HG03066 (cell line): ENCODE results near the gene KIRREL1.

Source experiments
- ATAC-seq: cut with Tn5 transposase; IDR thresholded peaks from one replicate; pipeline ENCODE4 v1.9.1; 2021; ENCODE audit warnings: low read depth; ENCODE audit not compliant: unreplicated experiment

The KIRREL1 gene

GRCh38 chr1:158026651-158027050 is 33.2 kb downstream of the KIRREL1 start:
- no peak for ATAC-seq

GRCh38 chr1:158027508-158027907 is 34.1 kb downstream of the KIRREL1 start:
- ATAC-seq: no peak

DNA sequence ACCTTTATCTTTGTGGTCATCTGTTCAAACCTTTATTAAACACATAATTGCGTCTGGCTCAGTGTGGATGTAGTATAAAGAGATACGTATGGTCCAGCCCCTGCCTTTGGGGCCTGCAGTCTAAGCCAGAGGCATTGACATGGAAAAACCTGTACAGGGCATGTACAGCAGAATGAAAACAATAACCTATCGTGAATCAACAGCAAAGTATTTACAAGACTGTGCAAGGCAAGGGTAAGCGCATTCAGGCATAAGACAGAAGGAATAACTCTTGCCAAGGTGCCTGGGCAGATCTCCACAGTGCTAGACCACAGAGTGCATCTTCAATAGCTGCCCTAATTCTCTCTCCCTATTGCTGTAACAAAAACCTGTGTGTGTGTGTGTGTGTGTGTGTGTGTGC is 35.5 kb downstream of the KIRREL1 start:
- no peak for ATAC-seq

DNA sequence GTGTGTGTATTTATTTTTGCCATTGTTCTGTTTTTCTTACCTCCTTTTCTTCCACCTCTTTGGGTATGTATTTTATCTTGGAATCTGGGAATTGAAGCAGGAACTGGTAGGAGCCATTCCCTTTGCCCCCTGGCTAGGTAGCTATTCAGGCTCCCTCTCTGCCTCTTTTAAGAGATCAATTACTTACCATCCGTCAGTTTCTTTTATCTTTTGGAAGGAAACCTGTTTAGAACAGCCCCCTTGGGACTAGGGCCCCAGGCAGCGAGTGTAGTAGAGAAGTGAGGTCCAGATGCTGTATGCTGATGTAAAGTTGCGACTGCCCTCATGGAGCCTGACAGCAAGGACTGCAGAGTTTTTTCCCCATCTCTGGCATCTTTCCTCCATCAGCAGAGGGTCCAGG is 41.6 kb downstream of the KIRREL1 start:
- no peak for ATAC-seq

DNA sequence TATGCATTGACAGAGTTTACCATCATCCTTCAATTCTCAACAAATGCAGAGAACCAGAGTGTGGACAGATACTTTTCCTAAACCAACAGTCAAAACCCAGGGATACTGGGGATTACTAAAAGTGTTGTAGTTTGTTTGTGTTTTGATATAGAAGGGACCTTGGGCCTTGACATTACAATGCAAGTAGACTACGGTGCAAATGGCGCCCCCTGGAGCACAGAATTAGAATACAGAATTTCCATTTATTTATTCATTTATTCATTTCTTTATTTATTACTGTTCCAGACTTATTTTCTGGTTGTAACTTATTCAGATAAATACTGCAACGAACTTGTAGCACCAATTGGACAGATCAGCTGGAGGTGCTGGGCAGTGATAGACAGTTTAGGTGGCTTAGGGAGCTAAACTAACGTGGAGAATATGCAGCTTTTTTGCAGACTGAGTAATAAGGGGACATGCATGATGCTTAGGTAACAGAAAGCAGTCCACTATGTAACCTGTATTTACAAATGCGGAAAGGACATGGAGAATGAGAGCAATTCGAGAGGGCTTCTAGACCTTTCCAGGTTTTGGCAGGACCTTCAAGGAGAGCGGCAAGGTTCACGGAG is 42.6 kb downstream of the KIRREL1 start:
- ATAC-seq: no peak

DNA sequence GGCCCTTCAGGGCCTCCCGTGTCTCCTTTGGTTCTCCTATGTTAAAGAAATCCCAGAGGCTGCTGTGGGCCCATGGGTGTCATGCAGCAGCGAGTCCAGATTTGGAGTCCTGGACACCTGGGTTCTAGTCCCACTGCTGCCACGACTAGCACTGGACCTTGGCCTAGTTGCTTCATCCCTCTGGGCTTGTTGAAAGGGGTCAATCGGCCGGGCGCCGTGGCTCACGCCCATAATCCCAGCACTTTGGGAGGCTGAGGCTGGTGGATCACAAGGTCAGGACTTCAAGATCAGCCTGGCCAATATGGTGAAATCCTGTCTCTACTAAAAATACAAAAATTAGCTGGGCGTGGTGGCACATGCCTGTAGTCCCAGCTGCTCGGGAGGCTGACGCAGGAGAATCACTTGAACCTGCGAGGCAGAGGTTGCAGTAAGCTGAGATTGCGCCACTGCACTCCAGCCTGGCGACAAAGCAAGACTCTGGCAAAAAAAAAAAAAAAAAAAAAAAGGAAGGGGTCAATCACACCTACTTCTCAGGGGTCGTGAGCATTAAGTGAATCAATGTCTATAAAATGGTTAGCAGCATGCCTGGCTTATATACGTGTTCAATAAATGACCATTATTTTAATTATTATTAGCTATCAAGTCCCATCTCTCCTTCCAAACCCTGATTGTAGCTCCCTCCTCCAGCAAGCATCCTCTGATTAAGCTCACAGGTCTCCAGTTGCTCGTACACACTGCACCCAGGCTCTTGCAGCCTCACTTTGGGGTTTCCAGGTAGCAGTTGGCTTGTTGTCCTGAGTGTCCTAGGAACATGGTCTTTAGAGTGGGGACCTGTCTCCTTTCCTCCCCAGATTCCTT is 43.8 kb downstream of the KIRREL1 start:
- no peak for ATAC-seq

GRCh38 chr1:158037866-158038359 is 44.5 kb downstream of the KIRREL1 start:
- no peak for ATAC-seq

DNA sequence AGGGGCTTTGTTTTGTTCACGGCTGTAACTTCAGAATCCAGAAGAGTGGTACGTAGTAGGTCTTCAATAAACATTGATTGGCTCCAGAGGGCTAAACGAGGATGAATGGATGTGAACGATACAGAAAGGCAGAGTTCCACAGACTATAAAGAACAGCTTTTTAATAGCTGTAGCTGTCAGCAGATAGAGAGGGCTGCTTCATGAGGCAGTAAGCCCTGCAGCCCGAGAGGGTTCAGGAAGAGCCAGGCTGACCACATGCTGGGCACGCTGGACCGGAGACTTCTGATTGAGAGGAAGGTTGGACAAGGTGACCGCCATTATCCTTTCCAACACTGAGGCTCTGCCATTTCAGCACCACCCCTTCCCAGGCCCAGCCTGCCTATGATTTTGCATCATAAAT is 45.3 kb downstream of the KIRREL1 start:
- no peak for ATAC-seq

DNA sequence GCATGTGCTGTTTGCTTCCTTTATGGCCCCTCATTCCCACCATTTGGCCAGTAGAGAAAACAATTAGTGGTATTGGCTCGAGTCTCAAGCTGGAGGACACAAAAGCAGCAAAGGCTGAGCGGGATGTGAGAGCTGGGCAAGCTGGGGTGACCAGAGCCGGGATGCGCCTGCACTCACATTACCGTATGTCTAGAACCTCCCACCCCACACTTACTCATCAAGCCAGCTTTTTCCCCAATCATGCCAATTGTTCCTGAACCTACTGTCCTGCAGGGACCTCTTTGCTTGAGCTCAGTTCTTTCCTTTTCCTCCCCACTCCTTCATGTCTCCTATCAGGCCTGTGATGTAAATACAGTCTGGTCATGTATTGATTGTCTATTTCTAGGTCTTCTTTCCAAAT is 45.9 kb downstream of the KIRREL1 start:
- ATAC-seq: no peak

- no peak for ATAC-seq
These were observed 46.9 kb downstream of the KIRREL1 start for GRCh38 chr1:158040323-158040722.

DNA sequence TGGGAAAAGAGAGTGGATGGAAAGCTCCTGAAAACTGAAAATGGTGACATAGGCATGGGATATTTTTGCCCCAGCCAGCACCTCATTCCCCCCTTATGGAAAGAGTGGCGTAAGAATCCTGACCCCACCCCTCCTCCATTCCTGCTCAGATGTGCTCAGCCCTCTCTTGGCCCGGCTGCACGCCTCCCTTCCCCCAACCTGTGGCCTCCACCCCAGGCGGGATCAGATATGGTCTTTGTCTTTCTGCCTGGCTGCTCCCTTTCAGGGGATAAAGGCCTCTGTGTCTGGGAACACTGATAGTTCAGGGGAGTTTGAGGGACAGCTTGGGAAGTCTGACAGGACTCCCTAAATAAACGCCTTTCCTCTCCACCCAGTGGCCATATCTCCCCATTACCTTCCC is 49.8 kb downstream of the KIRREL1 start:
- ATAC-seq: no peak

GRCh38 chr1:158045639-158046038 is 52.2 kb downstream of the KIRREL1 start:
- no peak for ATAC-seq

DNA sequence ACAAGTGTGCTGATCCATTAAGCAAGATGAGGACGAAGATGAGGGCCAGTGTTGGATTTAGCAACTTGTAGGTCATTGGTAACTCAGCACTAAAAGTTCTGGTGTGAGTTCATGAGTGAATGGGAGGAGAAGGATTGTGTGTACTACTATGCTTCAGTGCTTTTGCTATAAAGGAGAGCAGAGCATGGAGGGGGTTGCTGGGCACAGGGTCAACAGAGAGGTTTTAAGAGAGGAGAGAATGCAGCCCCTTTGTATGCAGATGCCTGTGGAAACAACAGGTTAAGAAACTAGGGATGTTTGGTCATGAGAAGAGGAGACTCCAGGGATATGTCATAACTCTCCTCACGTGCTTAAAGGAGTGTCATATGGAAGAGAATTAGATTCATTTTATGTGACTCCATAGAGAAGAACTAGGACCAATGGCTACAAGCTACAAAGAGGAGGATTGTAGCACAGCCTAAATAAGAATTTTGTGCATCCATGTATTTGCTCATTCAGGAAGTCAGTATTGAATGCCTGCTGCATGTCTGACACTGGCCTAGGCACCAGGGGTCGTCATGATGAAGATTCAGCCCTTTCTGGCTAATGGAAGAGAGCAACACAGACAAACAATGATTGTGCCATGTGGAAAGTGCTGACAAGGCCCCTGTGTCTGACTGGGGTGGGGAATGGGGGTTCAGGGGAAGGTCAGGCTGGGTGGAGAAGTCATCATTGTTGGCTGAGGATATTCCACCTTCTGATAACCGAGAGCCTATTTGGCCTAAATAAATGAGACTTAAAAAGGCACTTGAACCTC is 53.5 kb downstream of the KIRREL1 start:
- no peak for ATAC-seq

GRCh38 chr1:158048371-158049067 is 55.1 kb downstream of the KIRREL1 start:
- no peak for ATAC-seq

GRCh38 chr1:158049853-158050252 is 56.4 kb downstream of the KIRREL1 start:
- no peak for ATAC-seq

- ATAC-seq: no peak
These were observed 59.8 kb downstream of the KIRREL1 start for GRCh38 chr1:158053276-158053675.

DNA sequence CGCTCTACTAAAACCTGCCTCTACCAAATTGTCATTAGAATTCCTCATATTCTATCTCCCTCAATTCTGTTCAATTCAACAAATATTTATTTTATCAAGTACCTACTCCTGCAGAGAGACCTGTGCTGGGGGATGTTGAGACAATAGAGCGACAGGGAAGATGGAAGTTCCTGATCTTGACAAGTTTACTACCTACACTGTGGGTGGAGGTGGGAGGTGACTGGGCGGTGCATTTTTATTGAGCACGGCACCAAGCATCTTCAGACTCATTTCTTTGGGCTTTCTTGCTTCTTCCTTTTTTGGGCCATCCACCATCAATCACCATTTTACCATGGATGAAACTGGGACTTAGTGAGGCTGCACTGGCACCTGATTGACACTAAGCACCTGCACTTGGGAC is 61.3 kb downstream of the KIRREL1 start:
- no peak for ATAC-seq

GRCh38 chr1:158055854-158056253 is 62.4 kb downstream of the KIRREL1 start:
- no peak for ATAC-seq

DNA sequence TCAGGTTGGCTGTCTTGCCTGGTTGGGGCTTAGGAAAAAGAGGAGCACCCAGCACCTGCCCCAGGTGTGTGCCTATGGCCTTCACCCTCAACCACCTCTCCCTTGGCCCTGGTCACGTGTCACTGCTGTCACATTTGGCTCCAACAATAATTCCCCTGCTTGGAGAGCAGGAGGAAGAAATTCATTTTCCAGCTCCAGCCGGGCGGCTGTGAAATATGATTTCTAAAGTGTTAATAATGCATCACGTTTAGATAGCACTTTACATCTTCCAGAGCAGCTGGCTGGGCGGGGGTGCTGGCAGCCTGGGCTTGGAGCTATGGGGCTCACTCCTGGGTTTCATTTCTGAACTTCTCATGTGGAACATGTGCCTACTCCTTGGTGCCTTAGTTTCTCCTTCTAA is 63.1 kb downstream of the KIRREL1 start:
- ATAC-seq: no peak

DNA sequence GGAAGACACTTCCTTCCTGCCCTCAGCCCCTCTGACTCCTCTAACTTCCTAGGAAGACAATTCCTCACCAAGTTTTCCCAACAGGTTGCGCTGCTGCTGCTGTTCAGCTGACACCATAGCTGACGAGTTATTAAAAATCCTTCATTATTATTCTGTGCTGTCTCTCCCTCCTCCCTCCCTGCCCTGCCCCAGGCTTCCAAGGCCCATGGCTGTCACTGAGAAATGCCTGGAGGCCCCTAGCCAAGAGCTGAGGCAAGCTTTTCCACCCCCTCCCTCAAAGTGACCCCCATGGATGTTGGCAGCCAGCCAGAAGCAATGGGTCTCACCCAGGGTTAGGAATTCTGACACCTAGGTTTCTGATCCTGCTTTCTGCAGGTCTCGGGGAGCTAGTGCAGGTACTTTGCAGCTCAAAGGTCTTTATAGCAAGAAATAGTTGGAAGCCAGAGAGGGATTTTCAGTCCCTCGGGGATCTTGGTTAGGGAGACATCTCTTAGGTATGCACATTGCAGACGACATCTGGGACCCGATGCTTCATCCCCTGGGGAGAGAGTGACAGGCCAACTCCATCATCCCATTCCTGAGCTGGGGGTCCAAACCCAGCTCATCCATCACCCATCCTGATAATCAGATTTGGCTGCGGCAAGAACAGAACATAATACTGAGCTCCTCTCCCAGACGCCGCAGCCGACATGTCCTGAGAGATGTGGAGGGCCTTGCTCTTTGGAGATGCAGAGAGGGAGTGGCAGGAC is 65.0 kb downstream of the KIRREL1 start:
- ATAC-seq: no peak
